Measurements from ENCODE around the gene TTLL6.

Gene TTLL6

DNA sequence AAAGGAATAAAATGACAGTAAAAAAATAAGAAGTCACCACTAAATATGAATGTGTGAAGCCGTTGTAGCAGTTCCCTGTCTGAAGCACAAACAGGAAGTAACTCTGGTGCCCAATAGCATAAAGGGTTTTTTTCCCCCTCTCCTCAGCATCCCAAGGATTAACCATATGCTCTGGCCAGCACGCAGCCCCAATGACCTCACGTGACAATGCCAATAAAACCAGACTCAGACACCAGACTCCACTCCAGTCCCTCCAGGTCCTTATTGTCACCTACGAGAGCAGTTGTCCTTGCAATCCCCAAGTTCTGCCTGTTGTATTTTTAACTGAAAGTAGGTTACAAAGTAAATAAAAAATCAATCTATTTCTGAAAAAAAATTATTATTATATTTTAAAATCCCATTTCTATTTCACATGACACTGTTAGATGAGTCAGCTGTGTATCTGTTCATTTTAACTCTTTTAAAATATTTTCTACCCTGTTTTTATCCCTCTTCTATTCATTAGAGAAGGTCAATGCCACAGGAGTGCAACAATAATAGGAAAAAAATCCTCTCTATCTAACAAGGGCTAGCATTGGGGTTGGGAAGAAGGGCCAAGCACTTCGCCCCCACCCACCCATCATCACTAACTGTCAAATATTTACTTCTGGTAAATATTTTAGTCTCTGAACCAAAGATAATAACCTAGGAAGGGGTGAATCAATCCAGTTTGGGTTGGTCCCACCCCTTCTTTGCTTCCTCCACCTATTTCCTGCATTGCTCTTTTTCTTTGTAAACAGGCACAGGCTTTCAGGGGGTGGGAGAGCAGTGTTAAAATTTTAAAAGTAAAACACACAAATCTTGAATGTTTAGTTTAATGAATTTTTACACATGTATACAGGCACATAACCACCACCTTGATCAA is 101.3 kb downstream of the TTLL6 start:
- Histone ChIP-seq H2AFZ (no peak overlapping the region), H3K79me2 (no peaks in the 10 kb centered on the region), H3K4me2 (ENCODE audit: low read length) (no peak overlapping the region), H3K36me3 (ENCODE audit: control insufficient read depth, insufficient read depth, low read length) (no peaks in the 10 kb centered on the region), H3K27ac (no peak overlapping the region), H3K9me3 (ENCODE audit: control insufficient read depth, low read length) (no peaks in the 10 kb centered on the region), H3K27me3 (ENCODE audit: control insufficient read depth, insufficient read depth, low read length) (peaks cover 12% of the 10 kb centered on the region), H3K4me1 (no peaks in the 10 kb centered on the region), H3K4me3 (ENCODE audit: low read depth, low read length) (no peak overlapping the region), H3K9ac (no peak overlapping the region)
- TF ChIP-seq, protein P1, sequence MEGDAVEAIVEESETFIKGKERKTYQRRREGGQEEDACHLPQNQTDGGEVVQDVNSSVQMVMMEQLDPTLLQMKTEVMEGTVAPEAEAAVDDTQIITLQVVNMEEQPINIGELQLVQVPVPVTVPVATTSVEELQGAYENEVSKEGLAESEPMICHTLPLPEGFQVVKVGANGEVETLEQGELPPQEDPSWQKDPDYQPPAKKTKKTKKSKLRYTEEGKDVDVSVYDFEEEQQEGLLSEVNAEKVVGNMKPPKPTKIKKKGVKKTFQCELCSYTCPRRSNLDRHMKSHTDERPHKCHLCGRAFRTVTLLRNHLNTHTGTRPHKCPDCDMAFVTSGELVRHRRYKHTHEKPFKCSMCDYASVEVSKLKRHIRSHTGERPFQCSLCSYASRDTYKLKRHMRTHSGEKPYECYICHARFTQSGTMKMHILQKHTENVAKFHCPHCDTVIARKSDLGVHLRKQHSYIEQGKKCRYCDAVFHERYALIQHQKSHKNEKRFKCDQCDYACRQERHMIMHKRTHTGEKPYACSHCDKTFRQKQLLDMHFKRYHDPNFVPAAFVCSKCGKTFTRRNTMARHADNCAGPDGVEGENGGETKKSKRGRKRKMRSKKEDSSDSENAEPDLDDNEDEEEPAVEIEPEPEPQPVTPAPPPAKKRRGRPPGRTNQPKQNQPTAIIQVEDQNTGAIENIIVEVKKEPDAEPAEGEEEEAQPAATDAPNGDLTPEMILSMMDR (IDR thresholded peaks at IDR 0.05) = no peak
